ENCODE measurements around the gene KCND3.

DNA sequence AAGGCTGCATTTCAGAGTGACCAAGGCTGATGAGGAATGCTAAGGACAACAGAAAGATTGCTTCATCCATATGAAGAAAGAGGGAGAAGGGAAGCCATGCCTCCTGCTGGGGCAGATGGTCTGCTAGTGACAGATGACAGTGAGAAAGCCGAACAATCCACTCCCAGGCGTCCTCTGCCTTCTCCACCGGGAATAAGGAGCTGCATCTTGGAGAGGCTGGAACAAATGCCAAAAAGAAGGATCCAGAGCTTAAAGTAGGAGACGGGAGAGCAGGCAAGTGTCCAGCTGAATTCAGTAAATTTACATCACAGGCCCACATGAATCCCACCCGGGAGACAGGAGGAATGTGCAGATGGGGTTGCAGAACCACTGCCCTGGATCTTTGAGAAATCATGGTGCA lies 200.3 kb downstream of the KCND3 start:
- TF ChIP-seq, protein P1, sequence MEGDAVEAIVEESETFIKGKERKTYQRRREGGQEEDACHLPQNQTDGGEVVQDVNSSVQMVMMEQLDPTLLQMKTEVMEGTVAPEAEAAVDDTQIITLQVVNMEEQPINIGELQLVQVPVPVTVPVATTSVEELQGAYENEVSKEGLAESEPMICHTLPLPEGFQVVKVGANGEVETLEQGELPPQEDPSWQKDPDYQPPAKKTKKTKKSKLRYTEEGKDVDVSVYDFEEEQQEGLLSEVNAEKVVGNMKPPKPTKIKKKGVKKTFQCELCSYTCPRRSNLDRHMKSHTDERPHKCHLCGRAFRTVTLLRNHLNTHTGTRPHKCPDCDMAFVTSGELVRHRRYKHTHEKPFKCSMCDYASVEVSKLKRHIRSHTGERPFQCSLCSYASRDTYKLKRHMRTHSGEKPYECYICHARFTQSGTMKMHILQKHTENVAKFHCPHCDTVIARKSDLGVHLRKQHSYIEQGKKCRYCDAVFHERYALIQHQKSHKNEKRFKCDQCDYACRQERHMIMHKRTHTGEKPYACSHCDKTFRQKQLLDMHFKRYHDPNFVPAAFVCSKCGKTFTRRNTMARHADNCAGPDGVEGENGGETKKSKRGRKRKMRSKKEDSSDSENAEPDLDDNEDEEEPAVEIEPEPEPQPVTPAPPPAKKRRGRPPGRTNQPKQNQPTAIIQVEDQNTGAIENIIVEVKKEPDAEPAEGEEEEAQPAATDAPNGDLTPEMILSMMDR (IDR thresholded peaks at IDR 0.05; ENCODE audit: insufficient read depth, low read length): no peak
- TF ChIP-seq, protein P2, sequence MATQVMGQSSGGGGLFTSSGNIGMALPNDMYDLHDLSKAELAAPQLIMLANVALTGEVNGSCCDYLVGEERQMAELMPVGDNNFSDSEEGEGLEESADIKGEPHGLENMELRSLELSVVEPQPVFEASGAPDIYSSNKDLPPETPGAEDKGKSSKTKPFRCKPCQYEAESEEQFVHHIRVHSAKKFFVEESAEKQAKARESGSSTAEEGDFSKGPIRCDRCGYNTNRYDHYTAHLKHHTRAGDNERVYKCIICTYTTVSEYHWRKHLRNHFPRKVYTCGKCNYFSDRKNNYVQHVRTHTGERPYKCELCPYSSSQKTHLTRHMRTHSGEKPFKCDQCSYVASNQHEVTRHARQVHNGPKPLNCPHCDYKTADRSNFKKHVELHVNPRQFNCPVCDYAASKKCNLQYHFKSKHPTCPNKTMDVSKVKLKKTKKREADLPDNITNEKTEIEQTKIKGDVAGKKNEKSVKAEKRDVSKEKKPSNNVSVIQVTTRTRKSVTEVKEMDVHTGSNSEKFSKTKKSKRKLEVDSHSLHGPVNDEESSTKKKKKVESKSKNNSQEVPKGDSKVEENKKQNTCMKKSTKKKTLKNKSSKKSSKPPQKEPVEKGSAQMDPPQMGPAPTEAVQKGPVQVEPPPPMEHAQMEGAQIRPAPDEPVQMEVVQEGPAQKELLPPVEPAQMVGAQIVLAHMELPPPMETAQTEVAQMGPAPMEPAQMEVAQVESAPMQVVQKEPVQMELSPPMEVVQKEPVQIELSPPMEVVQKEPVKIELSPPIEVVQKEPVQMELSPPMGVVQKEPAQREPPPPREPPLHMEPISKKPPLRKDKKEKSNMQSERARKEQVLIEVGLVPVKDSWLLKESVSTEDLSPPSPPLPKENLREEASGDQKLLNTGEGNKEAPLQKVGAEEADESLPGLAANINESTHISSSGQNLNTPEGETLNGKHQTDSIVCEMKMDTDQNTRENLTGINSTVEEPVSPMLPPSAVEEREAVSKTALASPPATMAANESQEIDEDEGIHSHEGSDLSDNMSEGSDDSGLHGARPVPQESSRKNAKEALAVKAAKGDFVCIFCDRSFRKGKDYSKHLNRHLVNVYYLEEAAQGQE (IDR thresholded peaks at IDR 0.05; ENCODE audit: insufficient replicate concordance, low read depth): no peak
- TF ChIP-seq SPI1 (IDR thresholded peaks at IDR 0.05; ENCODE audit: borderline replicate concordance, low read depth) (no peak), POLR2AphosphoS5 (IDR thresholded peaks at IDR 0.05; ENCODE audit: low read depth) (no peak)
